Heart left ventricle (tissue), 16 donors: Measurements from ENCODE around the gene HERC4. TPM values are rescaled to one million over a fixed set of nuclear protein-coding genes. Genes with fewer than 3 reads are reported as not detected.
"Not testable (repeated sequence)": the region's sequence is repeated elsewhere in the genome, so short reads cannot be mapped to it uniquely, and the experiment has no call there.

Experiments used
- ATAC-seq, 4 donors: fragments of 200-7000 bp; cut with Tn5 transposase; one replicate each; pipeline ENCODE4 v1.9.1; 2020 to 2022; ENCODE audit warnings: moderate library complexity in 4 of 4, mild to moderate bottlenecking in 3 of 4, moderate number of reproducible peaks in 1 of 4
- DNase-seq, 5 donors: peaks; one replicate each; pipeline ENCODE4 v3.0.0-alpha.2; 2020
- H3K27ac ChIP-seq, 12 donors: fragments of 200-600 bp; sonication (generic) in 4 of 12; one replicate each; pipeline versions ENCODE4 v1.5.0 to v1.8.0; 2016 to 2022; ENCODE audit warnings: mild to moderate bottlenecking in 2 of 12
- H3K27me3 ChIP-seq, 9 donors: fragments of 200-600 bp; sonication (generic) in 2 of 9; one replicate each; pipeline versions ENCODE4 v1.5.1 to v1.8.0; 2016 to 2022; ENCODE audit warnings: mild to moderate bottlenecking in 3 of 9
- H3K36me3 ChIP-seq, 9 donors: fragments of 200-600 bp; sonication (generic) in 2 of 9; one replicate each; pipeline versions ENCODE4 v1.5.0 to v1.8.0; 2018 to 2022; ENCODE audit warnings: mild to moderate bottlenecking in 2 of 9
- H3K4me1 ChIP-seq, 12 donors: fragments of 200-600 bp; sonication (generic) in 4 of 12; one replicate each; pipeline versions ENCODE4 v1.5.0 to v1.8.0; 2016 to 2022; ENCODE audit warnings: mild to moderate bottlenecking in 3 of 12
- H3K4me3 ChIP-seq, 12 donors: fragments of 200-600 bp; sonication (generic) in 4 of 12; one replicate each; pipeline versions ENCODE4 v1.5.0 to v1.8.0; 2017 to 2022; ENCODE audit warnings: mild to moderate bottlenecking in 9 of 12, moderate library complexity in 4 of 12
- H3K9me3 ChIP-seq, 12 donors: fragments of 200-600 bp; sonication (generic) in 4 of 12; one replicate each; pipeline versions ENCODE4 v1.5.0 to v1.8.0; 2016 to 2022; ENCODE audit warnings: mild to moderate bottlenecking in 1 of 12
- CTCF ChIP-seq, 12 donors: fragments of 200-600 bp; sonication (generic) in 4 of 12; IDR thresholded peaks; one replicate each; pipeline versions ENCODE4 v1.5.0 to v1.8.0; 2018 to 2022; ENCODE audit warnings: antibody characterized with exemption in 12 of 12, mild to moderate bottlenecking in 5 of 12
- POLR2A ChIP-seq, 2 donors: fragments of 450-650 bp; IDR thresholded peaks; one replicate each; pipeline ENCODE4 v1.6.1; 2017; ENCODE audit warnings: antibody characterized with exemption in 2 of 2, mild to moderate bottlenecking in 2 of 2, moderate library complexity in 2 of 2
- WGBS, 4 donors: extraction: QIAGEN DNeasy Blood & Tissue Kit in 2 of 4; methylation state at CpG; one replicate each; pipeline versions ENCODE4 v1.1.5 to v1.1.7; 2013 to 2018; 5-methylcytosine and 5-hydroxymethylcytosine counted together
- intact Hi-C, 10 donors: fragments of 100-400 bp; cut with DNase I; formaldehyde crosslinking; loops; one replicate each; pipeline versions ENCODE4 v1.11.1 to v1.14.2; 2022
- polyA plus RNA-seq, 2 donors: library from polyadenylated mRNA; stranded (reverse); fragments of 200-250 nt; gene quantifications; one replicate each; pipeline ENCODE4 v1.2.3, GENCODE V29; 2013
- total RNA-seq, 9 donors: library from RNA; depleted of rRNA in 2 of 9; stranded (reverse); fragments of >200 nt in 2 of 9; fragmentation: NEBNext Ultra II Directional in 3 of 9; extraction: Animal tissue kit (Norgen Biotek cat#: 25700) in 3 of 9; gene quantifications; one replicate each; pipeline versions ENCODE4 v1.1.0 to v1.2.4, GENCODE V29; 2016 to 2023
- donor health status: ischemic (EF 13 %, LVEDD 7.1; RV severe dilation, severe dysfunction).
- donor health status: healthy with polysubstance abuse.
- donor health status: DM: no; HTN: yes; CAD: no.
- donor health status: DM: no; HTN: no; CAD: no.
- donor health status: ischemic (EF 25% LVEDD 6.9; RV normal size, moderate dysfunction).
- donor health status: ischemic (EF 25% LVEDD 5.7; RV mildly dilated, moderate dysfunction).
- donor health status: healthy.
- donor health status: DM: yes; HTN: yes; CAD: no.
- donor health status: ischemic (EF 35%, LVEDD 5.7; RV mildly dilated, moderate dysfunction).
- donor health status: nonischemic (EF 11% LVEDD 7.7; RV severe dilation, severe dysfunction).
- donor health status: DM: yes; HTN: yes; CAD: no.
- donor health status: PGD.
- donor health status: ischemic (EF 29% LVEDD 5.4; RV normal size, mild dysfunction).
- donor health status: nonischemic (EF 23%, LVEDD 6.1; RV moderate dilation, normal function).

HERC4 gene
- total and polyA plus RNA-seq, 11 donors: 11.7 to 39.4 (median 29.3) TPM

DNA sequence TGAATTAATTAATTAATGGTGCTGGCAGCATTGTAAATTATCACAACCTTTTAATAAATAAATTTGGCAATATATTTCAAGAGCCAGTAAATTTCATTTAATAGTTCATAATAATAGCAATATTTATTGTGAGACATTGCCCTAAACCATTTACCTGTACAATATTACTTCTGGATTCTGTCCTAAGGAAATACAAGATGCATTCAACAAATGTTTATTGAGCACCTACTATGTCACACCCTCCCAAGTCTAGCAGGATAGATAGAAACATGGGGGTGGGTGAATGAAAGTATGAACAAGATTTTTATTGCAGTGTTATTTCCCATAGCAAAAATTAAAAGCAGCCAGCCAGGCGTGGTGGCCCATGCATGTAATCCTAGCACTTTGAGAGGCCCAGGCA lies 4.4 kb upstream of the HERC4 start:
- Histone ChIP-seq H3K4me1 (peaks cover 0 to 21% (median 5%) of the 10 kb centered on the region in 12 donors), H3K4me3 (no peak overlapping the region), H3K27me3 (no peaks in the 10 kb centered on the region), H3K27ac (no peak overlapping the region), H3K36me3 (no peaks in the 10 kb centered on the region), H3K9me3 (no peaks in the 10 kb centered on the region)
- TF ChIP-seq CTCF (IDR thresholded peaks at IDR 0.05) (no peak), POLR2A (IDR thresholded peaks at IDR 0.05) (no peak)
- 91 to 100% (median 94%) methylated on average over 1 of the region's 1 CpG for WGBS, 4 donors
- DNase-seq: no peak
- intact Hi-C loops: loop anchor here (5.0 to 10.0 kb wide), 7 partner anchors 65 to 255 kb away; partner anchors contain the start of genes HNRNPH3 (in 6 of the 10), PBLD (in 6 of the 10) and SIRT1 (in 5 of the 10)
- ATAC-seq: no peak

DNA sequence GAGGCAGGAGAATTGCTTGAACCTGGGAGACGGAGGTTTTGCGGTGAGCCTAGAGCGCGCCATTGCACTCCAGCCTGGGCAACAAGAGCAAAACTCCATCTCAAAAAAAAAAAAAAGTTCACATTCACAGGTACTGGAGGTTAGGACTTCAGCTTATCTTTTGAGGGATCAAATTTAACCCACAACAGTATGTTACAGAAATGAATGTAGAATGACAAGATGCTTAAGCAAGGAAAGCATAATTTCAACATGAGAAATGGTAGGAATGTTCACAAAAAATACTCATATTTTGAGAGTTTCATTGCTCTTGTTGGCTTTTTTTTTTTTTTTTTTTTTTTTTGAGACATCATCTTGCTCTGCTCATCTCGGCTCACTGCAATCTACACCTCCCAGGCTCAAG lies 1.9 kb upstream of the HERC4 start:
- H3K27me3 ChIP-seq: no peaks in the 10 kb centered on the region
- intact Hi-C loops: loop anchor here (5.0 to 10.0 kb wide), 7 partner anchors 62 to 258 kb away; partner anchors contain the start of genes HNRNPH3 (in 6 of the 10), PBLD (in 6 of the 10) and SIRT1 (in 5 of the 10)
- no peaks in the 10 kb centered on the region for H3K9me3 ChIP-seq
- no peak for ATAC-seq
- no peak overlapping the region for H3K27ac ChIP-seq
- DNase-seq: no peak
- H3K4me1 ChIP-seq: peaks cover 5 to 26% (median 22%) of the 10 kb centered on the region in 12 donors
- WGBS, 4 donors: 95 to 98% (median 98%) methylated on average over 5 of the region's 5 CpGs
- H3K4me3 ChIP-seq: no peak overlapping the region
- TF ChIP-seq CTCF (IDR thresholded peaks at IDR 0.05) (no peak), POLR2A (IDR thresholded peaks at IDR 0.05) (no peak)
- no peaks in the 10 kb centered on the region for H3K36me3 ChIP-seq

DNA sequence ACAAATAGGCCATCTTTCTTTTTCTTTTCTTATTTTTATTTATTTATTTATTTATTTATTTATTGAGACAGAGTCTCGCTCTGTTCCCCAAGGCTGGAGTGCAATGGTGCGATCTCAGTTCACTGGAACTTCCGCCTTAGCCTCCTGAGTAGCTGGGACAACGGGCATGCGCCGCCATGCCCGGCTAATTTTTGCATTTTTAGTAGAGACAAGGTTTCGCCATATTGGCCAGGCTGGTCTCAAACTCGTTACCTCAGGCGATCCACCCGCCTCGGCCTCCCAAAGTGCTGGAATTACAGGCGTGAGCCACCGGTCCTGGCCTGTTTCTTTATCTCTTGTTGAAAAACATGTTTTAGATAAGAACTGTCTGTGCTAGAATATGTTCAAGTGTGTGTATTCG lies 998 bp upstream of the HERC4 start:
- not testable (repeated sequence) for ATAC-seq, H3K27ac ChIP-seq, H3K27me3 ChIP-seq, H3K36me3 ChIP-seq, H3K9me3 ChIP-seq, DNase-seq, H3K4me3 ChIP-seq
- WGBS, 4 donors: 90 to 96% (median 95%) methylated on average over 15 of the region's 15 CpGs
- intact Hi-C loops: loop anchor here (5.0 to 10.0 kb wide), 7 partner anchors 61 to 259 kb away; partner anchors contain the start of genes HNRNPH3 (in 6 of the 10), PBLD (in 6 of the 10) and SIRT1 (in 5 of the 10)
- peaks cover 8 to 35% (median 30%) of the 10 kb centered on the region in 12 donors for H3K4me1 ChIP-seq

DNA sequence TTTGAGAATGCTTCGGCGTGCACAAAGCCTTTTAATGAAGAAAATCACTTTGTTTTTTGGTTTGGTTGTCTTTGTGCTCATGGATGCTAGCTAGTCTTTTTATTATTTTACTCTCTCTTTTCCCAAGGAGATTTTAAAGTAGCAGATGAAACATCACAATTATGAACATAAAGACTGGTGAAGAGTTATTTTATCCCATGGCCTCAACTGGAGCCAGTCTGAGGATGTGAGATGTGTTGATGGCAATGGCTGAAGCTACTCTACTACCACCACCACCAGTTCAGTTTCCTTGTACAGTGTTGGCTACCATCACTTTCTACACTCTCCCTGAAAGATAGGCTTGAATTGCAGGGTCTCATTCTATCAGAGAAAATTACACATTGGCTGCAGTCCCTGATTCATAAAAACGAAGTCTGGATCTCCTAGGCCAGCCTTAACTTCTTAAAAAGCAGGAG lies 494 bp upstream of the HERC4 start:
- DNase-seq (no peak), ATAC-seq (no peak)
- Histone ChIP-seq H3K9me3 (no peaks in the 10 kb centered on the region), H3K4me3 (peak overlapping the region in 10 of 12 donors; percentile 77 to 97 (median 92)), H3K4me1 (peaks cover 8 to 39% (median 33%) of the 10 kb centered on the region in 12 donors), H3K36me3 (peaks cover 0 to 10% (median 0%) of the 10 kb centered on the region in 9 donors), H3K27ac (peak overlapping the region in 11 of 12 donors; percentile 46 to 100 (median 98)), H3K27me3 (no peaks in the 10 kb centered on the region)
- TF ChIP-seq CTCF (IDR thresholded peaks at IDR 0.05): no peak
- TF ChIP-seq POLR2A (IDR thresholded peaks at IDR 0.05): no peak
- 25 to 30% (median 29%) methylated on average over 3 of the region's 3 CpGs for WGBS, 4 donors
- intact Hi-C loops: loop anchor here (2.0 to 10.0 kb wide), 8 partner anchors 61 to 259 kb away; partner anchors contain the start of genes HNRNPH3 (in 6 of the 10), PBLD (in 6 of the 10) and SIRT1 (in 6 of the 10)
